H9 (cell line): Measurements from ENCODE around the gene RPS21. TPM values are rescaled to one million over a fixed set of nuclear protein-coding genes. Genes with fewer than 3 reads are reported as not detected.

Experiments
- DNase-seq: peaks from one replicate; pipeline ENCODE4 v3.0.0-alpha.2; 2017
- H2AFZ ChIP-seq: one replicate; pipeline ENCODE4 v1.6.1; 2013; ENCODE audit warnings: mild to moderate bottlenecking, low read length, control low read depth, moderate library complexity
- H2AK5ac ChIP-seq: 2 replicates; pipeline ENCODE4 v1.6.1; 2013; ENCODE audit warnings: low read length, control low read depth, mixed read lengths; ENCODE audit not compliant: insufficient read length
- H2BK120ac ChIP-seq: one replicate; pipeline ENCODE4 v1.6.1; 2013; ENCODE audit warnings: low read depth, mild to moderate bottlenecking, low read length, control low read depth, inconsistent platforms; ENCODE audit not compliant: poor library complexity, severe bottlenecking
- H2BK12ac ChIP-seq: 2 replicates; pipeline ENCODE4 v1.6.1; 2013; ENCODE audit warnings: low read length, control low read depth, mixed read lengths, low read depth; ENCODE audit not compliant: insufficient read length
- H2BK15ac ChIP-seq: 2 replicates; pipeline ENCODE4 v1.6.1; 2013; ENCODE audit warnings: low read depth, low read length, control low read depth
- H2BK20ac ChIP-seq: one replicate; pipeline ENCODE4 v1.6.1; 2013; ENCODE audit warnings: low read depth, mild to moderate bottlenecking, low read length, control low read depth, inconsistent platforms; ENCODE audit not compliant: poor library complexity, severe bottlenecking
- H2BK5ac ChIP-seq: 2 replicates; pipeline ENCODE4 v1.6.1; 2013; ENCODE audit warnings: low read length, control low read depth, mixed read lengths; ENCODE audit not compliant: insufficient read length
- H3K14ac ChIP-seq: 2 replicates; pipeline ENCODE4 v1.6.1; 2013; ENCODE audit warnings: low read length, control low read depth; ENCODE audit not compliant: insufficient read depth
- H3K18ac ChIP-seq: 2 replicates; pipeline ENCODE4 v1.6.1; 2013; ENCODE audit warnings: low read depth, mild to moderate bottlenecking, mixed read lengths, low read length, control low read depth; ENCODE audit not compliant: insufficient read length
- H3K23ac ChIP-seq: 2 replicates; pipeline ENCODE4 v1.6.1; 2013; ENCODE audit warnings: low read length, control low read depth, mixed read lengths, low read depth; ENCODE audit not compliant: insufficient read length
- H3K23me2 ChIP-seq: 2 replicates; pipeline ENCODE4 v1.6.1; 2013; ENCODE audit warnings: low read depth, mild to moderate bottlenecking, mixed read lengths, low read length, control low read depth; ENCODE audit not compliant: insufficient read length, poor library complexity, severe bottlenecking
- H3K27ac ChIP-seq: 2 replicates; pipeline ENCODE4 v1.5.1; 2013; ENCODE audit warnings: low read length, control low read depth, mixed read lengths, low read depth; ENCODE audit not compliant: insufficient read length
- H3K27me3 ChIP-seq: 2 replicates; pipeline ENCODE4 v1.6.1; 2013; ENCODE audit warnings: low read length, control low read depth, inconsistent platforms; ENCODE audit not compliant: insufficient read depth
- H3K4ac ChIP-seq: 2 replicates; pipeline ENCODE4 v1.6.1; 2013; ENCODE audit warnings: low read depth, mild to moderate bottlenecking, control low read depth, inconsistent platforms, low read length, moderate library complexity
- H3K4me1 ChIP-seq: 2 replicates; pipeline ENCODE4 v1.6.1; 2013; ENCODE audit warnings: low read length, control low read depth, inconsistent platforms; ENCODE audit not compliant: insufficient read depth
- H3K4me2 ChIP-seq: 2 replicates; pipeline ENCODE4 v1.6.1; 2013; ENCODE audit warnings: low read length, control low read depth, mixed read lengths; ENCODE audit not compliant: insufficient read length, insufficient read depth
- H3K56ac ChIP-seq: 2 replicates; pipeline ENCODE4 v1.6.1; 2013; ENCODE audit warnings: low read depth, mild to moderate bottlenecking, mixed read lengths, low read length, control low read depth; ENCODE audit not compliant: insufficient read length
- H3K79me1 ChIP-seq: 2 replicates; pipeline ENCODE4 v1.6.1; 2013; ENCODE audit warnings: low read depth, mild to moderate bottlenecking, moderate library complexity, low read length, control low read depth, inconsistent platforms; ENCODE audit not compliant: insufficient read depth, poor library complexity, severe bottlenecking
- H3K79me2 ChIP-seq: 2 replicates; pipeline ENCODE4 v1.6.1; 2013; ENCODE audit warnings: low read length, control low read depth, inconsistent platforms; ENCODE audit not compliant: insufficient read depth
- H3K9ac ChIP-seq: 2 replicates; pipeline ENCODE4 v1.6.1; 2013; ENCODE audit warnings: low read length, control low read depth, mixed read lengths; ENCODE audit not compliant: insufficient read length; ENCODE audit errors: extremely low read depth
- H3K9me3 ChIP-seq: one replicate; pipeline ENCODE4 v1.6.1; 2013; ENCODE audit warnings: low read depth, low read length, inconsistent platforms; ENCODE audit not compliant: control insufficient read depth
- H3T11ph ChIP-seq: one replicate; pipeline ENCODE4 v1.6.1; 2013; ENCODE audit warnings: mild to moderate bottlenecking, low read length, control low read depth, inconsistent platforms
- H4K20me1 ChIP-seq: one replicate; pipeline ENCODE4 v1.6.1; 2013; ENCODE audit not compliant: control insufficient read depth, insufficient read length, insufficient read depth
- H4K5ac ChIP-seq: 2 replicates; pipeline ENCODE4 v1.6.1; 2013; ENCODE audit warnings: low read depth, mild to moderate bottlenecking, mixed read lengths, low read length, control low read depth; ENCODE audit not compliant: insufficient read length
- H4K8ac ChIP-seq: replicated peaks from 2 replicates; pipeline ENCODE4 v1.6.1; 2013; ENCODE audit warnings: low read length, control low read depth, mixed read lengths, low read depth; ENCODE audit not compliant: insufficient read length
- H4K91ac ChIP-seq: 2 replicates; pipeline ENCODE4 v1.6.1; 2013; ENCODE audit warnings: low read depth, mild to moderate bottlenecking, moderate library complexity, mixed read lengths, low read length, control low read depth; ENCODE audit not compliant: insufficient read length
- H3K27ac Mint-ChIP-seq, 3 experiments: 2 replicates in 2 of 3; 3 replicates in 1 of 3; pipeline ENCODE4 v1.8.0; 2020 to 2021; ENCODE audit warnings: mixed read lengths in 3 of 3, mild to moderate bottlenecking in 1 of 3, moderate library complexity in 1 of 3
- H3K27me3 Mint-ChIP-seq: 2 replicates; pipeline ENCODE4 v1.8.0; 2021; ENCODE audit warnings: low read depth, mild to moderate bottlenecking, moderate library complexity, mixed read lengths
- H3K36me3 Mint-ChIP-seq, 3 experiments: 2 replicates in 2 of 3; 3 replicates in 1 of 3; pipeline ENCODE4 v1.8.0; 2020 to 2021; ENCODE audit warnings: low read depth in 3 of 3, mixed read lengths in 3 of 3; ENCODE audit not compliant: insufficient read depth in 1 of 3
- H3K4me1 Mint-ChIP-seq, 2 experiments: 2 replicates each; pipeline ENCODE4 v1.8.0; 2020; ENCODE audit warnings: mixed read lengths in 2 of 2
- H3K4me3 Mint-ChIP-seq, 2 experiments: 2 replicates in 1 of 2; 3 replicates in 1 of 2; pipeline ENCODE4 v1.8.0; 2020 to 2021; ENCODE audit warnings: mild to moderate bottlenecking in 2 of 2, mixed read lengths in 2 of 2, moderate library complexity in 1 of 2
- H3K9me3 Mint-ChIP-seq, 2 experiments: 2 replicates in 1 of 2; 3 replicates in 1 of 2; pipeline ENCODE4 v1.8.0; 2020; ENCODE audit warnings: mild to moderate bottlenecking in 2 of 2, mixed read lengths in 2 of 2, moderate library complexity in 1 of 2
- WGBS: extraction: QIAGEN DNeasy Blood & Tissue Kit; methylation state at CpG from one replicate; pipeline ENCODE4 v1.1.7; 2013; ENCODE audit warnings: missing lambda C conversion rate, low lambda C conversion rate, mixed read lengths; ENCODE audit not compliant: insufficient read length; ENCODE audit errors: extremely low coverage; 5-methylcytosine and 5-hydroxymethylcytosine counted together
- total RNA-seq: library from RNA; stranded (reverse); gene quantifications from 2 replicates; pipeline ENCODE4 v1.2.1, GENCODE V29; 2021
- TF ChIP-seq, protein P1 (sequence below): fragments of 200-600 bp; sonication (generic); conservative IDR thresholded peaks from 3 replicates; pipeline ENCODE4 v1.8.0; 2021; ENCODE audit warnings: antibody characterized with exemption, mild to moderate bottlenecking

Gene RPS21
- total RNA-seq, 1 experiment from 2014 or later: 1,715 TPM

GRCh38 chr20:62381842-62382241 lies 5.1 kb upstream of the RPS21 start:
- H3K27me3 Mint-ChIP-seq: no peaks in the 10 kb centered on the region; the same call in 1 of the 2 replicates
- no peak overlapping the region for H2AFZ ChIP-seq
- no peak overlapping the region for H3K18ac ChIP-seq
- WGBS: no CpG with 5 or more reads among the region's 6 CpGs
- H3K4me1 Mint-ChIP-seq: peaks cover 18 to 27% of the 10 kb centered on the region in 2 experiments
- peak overlapping the region in 1 of 2 experiments; percentile 0; a peak in 1 of 5 replicates for H3K4me3 Mint-ChIP-seq
- no peak overlapping the region for H3K56ac ChIP-seq
- H4K8ac ChIP-seq: no peak overlapping the region
- H3K4me2 ChIP-seq: no peak overlapping the region
- no peak overlapping the region for H3K27ac Mint-ChIP-seq
- H3K9me3 Mint-ChIP-seq: peaks cover 4 to 6% of the 10 kb centered on the region in 2 experiments; a peak in 4 of 5 replicates
- no peak overlapping the region for H3K14ac ChIP-seq
- H3K4me1 ChIP-seq: no peaks in the 10 kb centered on the region
- H3K23me2 ChIP-seq: peaks cover 6% of the 10 kb centered on the region
- H4K20me1 ChIP-seq: no peaks in the 10 kb centered on the region
- H3K23ac ChIP-seq: no peak overlapping the region
- no peak overlapping the region for H2BK15ac ChIP-seq
- no peak overlapping the region for H3K9ac ChIP-seq
- H2BK20ac ChIP-seq: no peak overlapping the region
- H3K9me3 ChIP-seq: no peaks in the 10 kb centered on the region
- no peak overlapping the region for H2BK5ac ChIP-seq
- H2AK5ac ChIP-seq: no peak overlapping the region
- no peak overlapping the region for H3T11ph ChIP-seq
- no peak overlapping the region for H4K91ac ChIP-seq
- H3K27me3 ChIP-seq: no peaks in the 10 kb centered on the region
- H3K36me3 Mint-ChIP-seq: peaks cover 8 to 17% (median 11%) of the 10 kb centered on the region in 3 experiments
- no peak overlapping the region for H3K4ac ChIP-seq
- H3K79me1 ChIP-seq: no peaks in the 10 kb centered on the region
- TF ChIP-seq, protein P1, sequence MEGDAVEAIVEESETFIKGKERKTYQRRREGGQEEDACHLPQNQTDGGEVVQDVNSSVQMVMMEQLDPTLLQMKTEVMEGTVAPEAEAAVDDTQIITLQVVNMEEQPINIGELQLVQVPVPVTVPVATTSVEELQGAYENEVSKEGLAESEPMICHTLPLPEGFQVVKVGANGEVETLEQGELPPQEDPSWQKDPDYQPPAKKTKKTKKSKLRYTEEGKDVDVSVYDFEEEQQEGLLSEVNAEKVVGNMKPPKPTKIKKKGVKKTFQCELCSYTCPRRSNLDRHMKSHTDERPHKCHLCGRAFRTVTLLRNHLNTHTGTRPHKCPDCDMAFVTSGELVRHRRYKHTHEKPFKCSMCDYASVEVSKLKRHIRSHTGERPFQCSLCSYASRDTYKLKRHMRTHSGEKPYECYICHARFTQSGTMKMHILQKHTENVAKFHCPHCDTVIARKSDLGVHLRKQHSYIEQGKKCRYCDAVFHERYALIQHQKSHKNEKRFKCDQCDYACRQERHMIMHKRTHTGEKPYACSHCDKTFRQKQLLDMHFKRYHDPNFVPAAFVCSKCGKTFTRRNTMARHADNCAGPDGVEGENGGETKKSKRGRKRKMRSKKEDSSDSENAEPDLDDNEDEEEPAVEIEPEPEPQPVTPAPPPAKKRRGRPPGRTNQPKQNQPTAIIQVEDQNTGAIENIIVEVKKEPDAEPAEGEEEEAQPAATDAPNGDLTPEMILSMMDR: no peak
- peaks cover 4% of the 10 kb centered on the region; the same call in 1 of the 2 replicates for H3K79me2 ChIP-seq
- DNase-seq: no peak
- H2BK12ac ChIP-seq: no peak overlapping the region
- H3K27ac ChIP-seq: no peak overlapping the region
- no peak overlapping the region for H2BK120ac ChIP-seq
- no peak overlapping the region for H4K5ac ChIP-seq
